Coronary artery (tissue), 2 donors: ENCODE data around the gene TTC23.

ENCODE experiments used
- DNase-seq: peaks from one replicate; pipeline ENCODE4 v3.0.0-alpha.2; 2017; ENCODE audit warnings: low spot score
- H3K27ac ChIP-seq, 2 donors: fragments of 200-600 bp; sonication (generic); one replicate each; pipeline ENCODE4 v1.5.1; 2016 to 2019
- H3K4me3 ChIP-seq: fragments of 200-600 bp; sonication (generic); 2 replicates; pipeline ENCODE4 v1.5.1; 2016; ENCODE audit warnings: mild to moderate bottlenecking, moderate library complexity
- TF ChIP-seq, protein P1 (sequence below): fragments of 200-600 bp; sonication (generic); IDR thresholded peaks from one replicate; pipeline ENCODE4 v1.5.1; 2019; ENCODE audit warnings: antibody characterized with exemption

The TTC23 gene

DNA sequence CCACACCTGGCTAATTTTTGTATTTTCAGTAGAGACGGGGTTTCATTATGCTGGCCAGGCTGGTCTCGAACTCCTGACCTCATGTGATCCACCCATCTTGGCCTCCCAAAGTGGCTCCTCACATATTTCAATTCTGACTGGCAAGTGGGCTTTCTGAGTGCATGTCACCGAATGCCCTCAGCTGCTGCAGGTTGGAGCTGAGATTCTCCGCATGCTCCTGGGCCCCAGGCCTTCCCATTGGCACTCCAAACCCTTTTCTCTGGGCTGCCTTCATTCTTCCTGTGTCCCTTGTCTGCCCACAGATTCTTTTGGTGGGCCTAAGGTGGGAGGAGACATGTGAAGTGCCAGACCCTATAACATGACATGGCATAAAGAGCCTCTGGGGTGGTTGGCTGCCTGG, 77.2 kb downstream of the TTC23 start:
- peak overlapping the region; percentile 67 to 94 for H3K27ac ChIP-seq
- DNase-seq = no peak
- TF ChIP-seq, protein P1, sequence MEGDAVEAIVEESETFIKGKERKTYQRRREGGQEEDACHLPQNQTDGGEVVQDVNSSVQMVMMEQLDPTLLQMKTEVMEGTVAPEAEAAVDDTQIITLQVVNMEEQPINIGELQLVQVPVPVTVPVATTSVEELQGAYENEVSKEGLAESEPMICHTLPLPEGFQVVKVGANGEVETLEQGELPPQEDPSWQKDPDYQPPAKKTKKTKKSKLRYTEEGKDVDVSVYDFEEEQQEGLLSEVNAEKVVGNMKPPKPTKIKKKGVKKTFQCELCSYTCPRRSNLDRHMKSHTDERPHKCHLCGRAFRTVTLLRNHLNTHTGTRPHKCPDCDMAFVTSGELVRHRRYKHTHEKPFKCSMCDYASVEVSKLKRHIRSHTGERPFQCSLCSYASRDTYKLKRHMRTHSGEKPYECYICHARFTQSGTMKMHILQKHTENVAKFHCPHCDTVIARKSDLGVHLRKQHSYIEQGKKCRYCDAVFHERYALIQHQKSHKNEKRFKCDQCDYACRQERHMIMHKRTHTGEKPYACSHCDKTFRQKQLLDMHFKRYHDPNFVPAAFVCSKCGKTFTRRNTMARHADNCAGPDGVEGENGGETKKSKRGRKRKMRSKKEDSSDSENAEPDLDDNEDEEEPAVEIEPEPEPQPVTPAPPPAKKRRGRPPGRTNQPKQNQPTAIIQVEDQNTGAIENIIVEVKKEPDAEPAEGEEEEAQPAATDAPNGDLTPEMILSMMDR = no peak
- H3K4me3 ChIP-seq = no peak overlapping the region

DNA sequence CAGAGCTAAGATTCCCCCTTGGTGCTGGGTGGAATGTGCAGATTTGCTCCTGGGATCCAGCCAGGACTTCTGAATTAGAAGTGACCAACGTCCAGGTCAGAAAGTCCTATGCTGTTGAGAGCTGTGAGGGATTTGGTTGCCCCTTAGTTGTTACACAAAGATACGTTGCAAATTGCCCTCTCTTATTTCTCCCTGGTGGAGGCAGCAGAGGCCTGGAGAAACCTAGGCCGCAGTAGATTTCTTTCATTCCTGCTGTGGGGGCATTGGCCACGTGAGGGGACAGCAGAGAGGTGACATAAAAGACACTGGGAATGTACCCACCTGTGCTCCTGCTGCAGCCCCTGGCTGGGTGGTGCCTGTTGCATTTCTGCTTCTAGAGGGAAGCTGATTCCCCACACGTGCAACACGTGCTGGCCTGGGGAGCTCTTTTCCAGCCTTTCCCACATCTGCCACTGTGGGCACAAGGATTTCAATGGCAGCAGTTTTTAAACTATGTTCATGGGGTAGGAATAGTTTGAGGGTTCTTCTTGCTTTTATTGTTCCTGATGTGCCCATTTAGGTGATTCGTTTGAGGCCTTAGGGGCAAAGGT, 78.8 kb downstream of the TTC23 start:
- H3K4me3 ChIP-seq = no peak overlapping the region
- TF ChIP-seq, protein P1 = no peak
- peak overlapping the region; percentile 91 to 94 for H3K27ac ChIP-seq
- no peak for DNase-seq

DNA sequence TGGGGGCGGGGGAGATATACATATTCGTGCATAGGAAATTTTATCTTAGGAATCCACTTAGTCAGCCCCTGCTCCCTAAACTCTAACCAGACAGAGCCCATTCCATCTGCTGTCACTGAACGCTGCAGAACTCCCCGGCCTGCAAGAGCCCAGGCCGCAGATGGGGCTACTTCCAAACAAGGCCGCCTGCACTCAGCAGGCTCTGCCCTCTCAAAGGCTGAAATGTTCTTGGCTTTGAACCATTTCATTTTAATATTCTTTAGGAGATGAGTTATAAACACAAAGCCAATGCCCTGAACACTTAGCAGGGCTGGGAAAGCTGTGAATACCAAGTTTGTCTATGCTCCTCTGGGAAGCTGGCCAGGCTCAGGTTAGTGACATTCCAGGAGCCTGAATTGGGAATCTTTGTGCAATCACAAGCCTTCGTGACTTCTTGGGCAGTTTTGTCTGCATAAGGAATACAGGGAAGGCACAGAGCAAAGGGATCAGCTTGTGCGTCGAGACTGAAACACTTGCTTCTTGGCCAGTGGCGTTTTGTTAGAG, 79.5 kb downstream of the TTC23 start:
- TF ChIP-seq, protein P1 = no peak
- Histone ChIP-seq H3K4me3 (no peak overlapping the region), H3K27ac (peak overlapping the region; percentile 91 to 94)
- DNase-seq = peak; percentile 83

DNA sequence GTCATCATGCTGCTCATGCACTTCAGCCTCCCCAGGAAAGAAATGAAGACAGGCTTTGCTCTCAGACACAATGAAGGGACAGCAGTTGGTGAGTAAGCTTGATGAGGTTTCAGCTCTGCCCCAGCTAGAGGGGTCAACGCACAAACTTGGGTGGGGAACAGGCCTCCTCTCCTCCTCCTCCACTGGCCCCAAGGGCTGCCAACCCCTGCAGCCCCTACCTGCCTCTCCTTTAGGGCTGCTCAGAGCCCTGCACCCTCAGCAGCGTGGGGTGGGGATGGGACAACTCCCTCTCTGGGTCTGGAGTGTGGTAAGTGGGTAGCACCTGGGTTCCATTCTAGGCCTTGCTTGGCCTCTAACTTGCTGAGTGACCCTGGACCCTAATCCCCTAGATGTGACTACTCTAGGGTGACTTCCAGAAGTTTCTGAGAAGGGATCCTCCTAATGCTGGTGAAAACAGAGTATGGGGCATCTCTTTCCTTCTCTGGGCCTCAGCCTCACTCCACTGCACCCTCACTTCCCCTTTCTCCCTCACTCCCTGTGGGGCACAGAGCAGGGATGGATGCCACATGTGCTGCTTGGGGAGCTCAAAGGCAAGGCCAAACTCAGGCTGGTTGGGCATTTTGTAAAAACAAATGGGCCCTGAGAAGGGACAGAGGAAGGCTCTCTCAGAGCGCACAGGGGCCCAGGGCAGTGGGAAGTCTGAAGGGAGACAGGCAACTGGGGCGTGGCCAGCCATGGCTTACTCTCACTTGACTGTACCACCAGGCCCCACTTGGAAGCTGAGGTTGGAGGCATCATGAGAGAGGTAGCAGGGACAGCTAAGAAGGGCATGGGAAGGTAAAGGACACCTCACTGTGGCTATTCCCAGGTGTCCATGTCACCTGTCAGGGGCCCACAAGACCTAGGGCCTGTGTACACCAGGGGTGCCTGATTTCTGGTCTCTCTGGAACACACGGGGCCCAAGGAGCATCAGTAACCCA, 80.5 kb downstream of the TTC23 start:
- TF ChIP-seq, protein P1 = no peak
- no peak overlapping the region for H3K4me3 ChIP-seq
- DNase-seq = no peak
- H3K27ac ChIP-seq = peak overlapping the region; percentile 91 to 94

DNA sequence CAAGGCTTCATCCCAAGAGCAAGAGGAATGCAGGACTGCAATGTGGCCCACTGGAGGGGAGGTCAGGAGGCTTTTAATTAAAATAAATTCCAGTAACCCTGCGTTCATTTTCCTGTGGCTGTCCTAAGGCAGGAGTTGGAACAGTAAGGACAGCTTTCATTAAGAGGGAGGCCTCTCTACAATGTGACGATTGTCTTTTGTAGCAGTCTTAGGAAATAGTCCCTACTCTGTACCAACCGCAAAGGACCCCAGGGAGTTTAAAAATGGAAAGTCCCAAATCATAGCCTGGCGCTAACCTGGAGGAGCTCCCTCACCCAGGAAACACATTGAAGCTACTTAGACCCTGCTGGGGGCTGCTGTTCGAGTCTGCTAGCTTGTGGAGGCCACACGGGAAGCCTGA, 81.7 kb downstream of the TTC23 start:
- H3K4me3 ChIP-seq = no peak overlapping the region
- H3K27ac ChIP-seq = peak overlapping the region; percentile 91 to 94
- TF ChIP-seq, protein P1 = no peak
- no peak for DNase-seq

DNA sequence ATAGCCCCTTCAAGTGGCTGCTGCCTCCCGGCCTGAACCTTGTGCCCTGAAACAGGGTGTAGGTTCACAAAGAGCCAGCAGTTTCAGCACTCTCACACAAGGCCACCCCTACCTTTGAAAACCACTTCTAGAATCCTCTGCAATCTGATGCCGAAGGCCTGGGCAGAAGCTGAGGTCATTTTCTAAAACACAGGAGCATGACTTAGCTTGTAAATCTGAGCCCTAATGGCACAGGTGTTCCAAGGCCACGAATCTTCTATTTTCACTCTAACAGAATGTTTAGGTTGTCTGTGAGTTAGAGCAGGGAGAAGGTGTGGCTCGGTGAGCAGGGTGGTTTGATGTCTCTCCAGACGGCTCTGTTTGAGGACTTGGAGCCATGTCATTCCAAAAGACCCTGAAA, 82.2 kb downstream of the TTC23 start:
- TF ChIP-seq, protein P1 = no peak
- peak overlapping the region; percentile 91 to 94 for H3K27ac ChIP-seq
- no peak for DNase-seq
- no peak overlapping the region for H3K4me3 ChIP-seq
